ENCODE measurements around the gene BCKDK.
"Not testable (repeated sequence)": the region's sequence is repeated elsewhere in the genome, so short reads cannot be mapped to it uniquely, and the experiment has no call there.

GRCh38 chr16:31100876-31101641, 7.1 kb upstream of the BCKDK start:
- TF ChIP-seq POLR2A, POLR2AphosphoS5, CTCF (IDR thresholded peaks at IDR 0.05): not testable (repeated sequence)

Data from breast epithelium (tissue), 3 donors.